WI38 (cell line): Measurements from ENCODE around the gene OR2B2.
"Not testable (repeated sequence)": the region's sequence is repeated elsewhere in the genome, so short reads cannot be mapped to it uniquely, and the experiment has no call there.

Source experiments
- H3K4me3 ChIP-seq: 2 replicates; pipeline ENCODE4 v1.5.1; 2011; ENCODE audit warnings: low read depth, mild to moderate bottlenecking, control low read depth, low read length
- CTCF ChIP-seq: IDR thresholded peaks from 2 replicates; pipeline ENCODE4 v1.5.1; 2012; ENCODE audit warnings: low read depth, mild to moderate bottlenecking, control low read depth, low read length

The OR2B2 gene

GRCh38 chr6:27911956-27912446 lies at the start of gene OR2B2:
Gene OR2B2 (minus strand): TSS chr6:27912396. CDS start chr6:27912319, 77 bp downstream.
- H3K4me3 ChIP-seq, result no peak within 1 kb of the TSS
- TF ChIP-seq CTCF, result no peak

- no peak for TF ChIP-seq CTCF
- no peak overlapping the region for H3K4me3 ChIP-seq
Measured at GRCh38 chr6:27957516-27957915, 45.3 kb upstream of the OR2B2 start.

- TF ChIP-seq CTCF, result no peak
- no peak within 1 kb of the TSS for H3K4me3 ChIP-seq
Measured at GRCh38 chr6:27956941-27957340, 44.7 kb upstream of the OR2B2 start, which contains the start of gene OR2B6. Gene OR2B6 (plus strand): TSS chr6:27957241. CDS start chr6:27957241, 0 bp downstream.

GRCh38 chr6:27951040-27951439 lies 38.8 kb upstream of the OR2B2 start:
- TF ChIP-seq CTCF, result no peak
- no peak overlapping the region for H3K4me3 ChIP-seq

- no peak for TF ChIP-seq CTCF
- no peak overlapping the region for H3K4me3 ChIP-seq
Measured at GRCh38 chr6:27948237-27948636, 36.0 kb upstream of the OR2B2 start.

GRCh38 chr6:27943072-27943471 lies 30.9 kb upstream of the OR2B2 start:
- H3K4me3 ChIP-seq, result not testable (repeated sequence)

GRCh38 chr6:27940766-27941165 lies 28.6 kb upstream of the OR2B2 start:
- TF ChIP-seq CTCF, result no peak
- no peak overlapping the region for H3K4me3 ChIP-seq

- H3K4me3 ChIP-seq, result no peak overlapping the region
- TF ChIP-seq CTCF, result no peak
Measured at GRCh38 chr6:27931209-27931608, 19.0 kb upstream of the OR2B2 start.

- H3K4me3 ChIP-seq, result not testable (repeated sequence)
Measured at GRCh38 chr6:27929930-27930329, 17.7 kb upstream of the OR2B2 start.

- not testable (repeated sequence) for H3K4me3 ChIP-seq
Measured at GRCh38 chr6:27928041-27928440, 15.8 kb upstream of the OR2B2 start.
